HepG2 (cell line): ENCODE results near the gene TRDN. TPM values are rescaled to one million over a fixed set of nuclear protein-coding genes. Genes with fewer than 3 reads are reported as not detected.

Experiments
- ATAC-seq: fragments of 200-7000 bp; cut with Tn5 transposase; 3 replicates; pipeline ENCODE4 v1.9.1; 2020; ENCODE audit warnings: mild to moderate bottlenecking, moderate library complexity
- BruUV-seq: library from RNA; stranded (reverse); fragments of 400-500 nt; replicated peaks from 2 replicates; lab custom pipeline; 2021; lab: Mats Ljungman, UMichigan
- CTCF ChIA-PET: fragments of 300-600 bp; formaldehyde crosslinking; extraction: SDS; loops from one replicate; lab custom pipeline; 2021; ENCODE audit warnings: low total read pairs, inconsistent platforms, low intra/inter-chr PET ratio; lab: Yijun Ruan, JAX
- POLR2A ChIA-PET: fragments of 350-600 bp; sonication (Branson Sonifier 250); formaldehyde crosslinking; loops from one replicate; lab custom pipeline; 2020; ENCODE audit warnings: antibody characterized with exemption, inconsistent platforms; lab: Yijun Ruan, JAX
- DNase-seq: peaks from one replicate; pipeline ENCODE4 v3.0.0-alpha.2; 2015; ENCODE audit warnings: low spot score
- FAIRE-seq: peaks from 3 replicates; lab custom pipeline; 2011; peaks lifted over from hg19 to GRCh38; lab: Jason Lieb, UNC
- H2AFZ ChIP-seq: one replicate; pipeline ENCODE4 v1.6.1; 2011; ENCODE audit warnings: low read length, inconsistent platforms
- H3K27ac ChIP-seq: fragments of 300-600 bp; 3 replicates; pipeline ENCODE4 v1.8.0; 2011; ENCODE audit warnings: mixed run types, mild to moderate bottlenecking, mixed read lengths, low read length, inconsistent platforms; ENCODE audit not compliant: insufficient read depth; ENCODE audit errors: extremely low read length
- H3K27me3 ChIP-seq, 2 experiments: fragments of 200-600 bp in 1 of 2; 2 replicates in 1 of 2; 3 replicates in 1 of 2; pipeline versions ENCODE4 v1.6.0 to v1.8.0; 2011; ENCODE audit warnings: low read length in 2 of 2, mild to moderate bottlenecking in 2 of 2, moderate library complexity in 2 of 2, inconsistent platforms in 1 of 2; ENCODE audit not compliant: insufficient read depth in 2 of 2, control insufficient read depth in 1 of 2
- H3K36me3 ChIP-seq, 2 experiments: fragments of 200-600 bp in 1 of 2; replicated peaks in 1 of 2; 2 replicates in 1 of 2; 3 replicates in 1 of 2; pipeline versions ENCODE4 v1.5.1 to v1.8.0; 2011; ENCODE audit warnings: low read length in 2 of 2, inconsistent platforms in 1 of 2; ENCODE audit not compliant: insufficient read depth in 2 of 2, control insufficient read depth in 1 of 2
- H3K4me1 ChIP-seq: 2 replicates; pipeline ENCODE4 v1.5.1; 2012; ENCODE audit warnings: low read length, inconsistent platforms; ENCODE audit not compliant: insufficient read depth
- H3K4me2 ChIP-seq: 2 replicates; pipeline ENCODE4 v1.6.0; 2011; ENCODE audit warnings: low read depth, low read length, inconsistent platforms
- H3K4me3 ChIP-seq, 3 experiments: fragments of 200-600 bp in 1 of 3; sonication (generic), shearing (Covaris generic) in 1 of 3; replicated peaks in 1 of 3; 2 replicates each; pipeline ENCODE4 v1.5.1; 2011 to 2016; ENCODE audit warnings: low read length in 3 of 3, inconsistent platforms in 2 of 3, low read depth in 2 of 3, mild to moderate bottlenecking in 2 of 3, control low read depth in 1 of 3, mixed read lengths in 1 of 3; ENCODE audit not compliant: insufficient read depth in 1 of 3
- H3K79me2 ChIP-seq: one replicate; pipeline ENCODE4 v1.6.1; 2011; ENCODE audit warnings: low read length, inconsistent platforms; ENCODE audit not compliant: insufficient read depth
- H3K9ac ChIP-seq: 2 replicates; pipeline ENCODE4 v1.6.0; 2011; ENCODE audit warnings: mild to moderate bottlenecking, low read depth, low read length, inconsistent platforms; ENCODE audit not compliant: insufficient read depth
- H3K9me3 ChIP-seq: 2 replicates; pipeline ENCODE4 v1.5.1; 2012; ENCODE audit warnings: mild to moderate bottlenecking, low read length
- H4K20me1 ChIP-seq: 2 replicates; pipeline ENCODE4 v1.6.0; 2011; ENCODE audit warnings: inconsistent platforms, mild to moderate bottlenecking, low read length, moderate library complexity; ENCODE audit not compliant: insufficient read depth
- FOXK1 ChIP-seq: sonication (generic); formaldehyde crosslinking; IDR thresholded peaks from 2 replicates; pipeline ENCODE4 v1.4.0; 2020; ENCODE audit warnings: low read depth, missing genetic modification reagents, borderline replicate concordance
- HBP1 ChIP-seq: IDR thresholded peaks from 2 replicates; pipeline ENCODE4 v1.6.1; 2016; ENCODE audit warnings: low read depth, control low read depth
- HMGXB4 ChIP-seq, 2 experiments: sonication (generic) in 1 of 2; formaldehyde crosslinking in 1 of 2; IDR thresholded peaks; 2 replicates each; pipeline versions ENCODE4 v1.4.0 to v1.6.1; 2018 to 2020; ENCODE audit warnings: missing genetic modification reagents in 2 of 2, borderline replicate concordance in 1 of 2, low read depth in 1 of 2, mild to moderate bottlenecking in 1 of 2, missing biosample characterization in 1 of 2
- HOXA3 ChIP-seq: sonication (generic); formaldehyde crosslinking; IDR thresholded peaks from 2 replicates; pipeline ENCODE4 v1.5.0; 2020; ENCODE audit warnings: missing genetic modification reagents
- PAF1 ChIP-seq: IDR thresholded peaks from 2 replicates; pipeline ENCODE4 v1.6.1; 2016; ENCODE audit warnings: missing genetic modification reagents, missing compliant biosample characterization
- POLR2AphosphoS5 ChIP-seq: IDR thresholded peaks from 2 replicates; pipeline ENCODE4 v1.6.1; 2012; ENCODE audit warnings: low read depth, low read length
- SOX6 ChIP-seq, 2 experiments: fragments of 450-650 bp in 1 of 2; sonication (generic) in 1 of 2; formaldehyde crosslinking in 1 of 2; IDR thresholded peaks; 2 replicates each; pipeline versions ENCODE4 v1.4.0 to v1.6.1; 2017 to 2020; ENCODE audit warnings: antibody characterized with exemption in 1 of 2, mild to moderate bottlenecking in 1 of 2, missing genetic modification reagents in 1 of 2
- TERF1 ChIP-seq: sonication (generic); formaldehyde crosslinking; IDR thresholded peaks from 2 replicates; pipeline ENCODE4 v1.8.0; 2022; ENCODE audit warnings: mild to moderate bottlenecking, missing genetic modification reagents, moderate library complexity
- ZHX1 ChIP-seq: sonication (generic); formaldehyde crosslinking; IDR thresholded peaks from 2 replicates; pipeline ENCODE4 v1.8.1; 2022; ENCODE audit warnings: low read depth, mild to moderate bottlenecking, missing genetic modification reagents
- ZKSCAN8 ChIP-seq: IDR thresholded peaks from 2 replicates; pipeline ENCODE4 v1.6.1; 2016; ENCODE audit warnings: borderline replicate concordance, missing genetic modification reagents, missing compliant biosample characterization
- ZNF503 ChIP-seq: sonication (generic); formaldehyde crosslinking; IDR thresholded peaks from 2 replicates; pipeline ENCODE4 v1.4.0; 2020; ENCODE audit warnings: missing genetic modification reagents
- ZNF850 ChIP-seq: sonication (generic); formaldehyde crosslinking; conservative IDR thresholded peaks from 2 replicates; pipeline ENCODE4 v1.9.0; 2021; ENCODE audit warnings: mild to moderate bottlenecking, missing genetic modification reagents
- WGBS: methylation state at CpG from one replicate; pipeline ENCODE4 v1.1.6; 2017; ENCODE audit warnings: low lambda C conversion rate; 5-methylcytosine and 5-hydroxymethylcytosine counted together
- in situ Hi-C: cut with HindIII; loops from 2 replicates; pipeline ENCODE4 v1.10.0; 2017; ENCODE audit warnings: low pct_unique_long_range_greater_than_20kb; ENCODE audit not compliant: extremely low pct_ligation_motif_present
- intact Hi-C: fragments of 100-400 bp; cut with micrococcal nuclease; formaldehyde crosslinking; loops from one replicate; pipeline ENCODE4 v1.10.0; 2022; ENCODE audit not compliant: unreplicated experiment
- polyA plus RNA-seq, 8 experiments: library from polyadenylated mRNA; depleted of rRNA in 3 of 8; stranded (reverse) in 7 of 8; unstranded in 1 of 8; fragments of >200 nt; fragmentation: Illumina TruSeq in 4 of 8; extraction: Trizol in 4 of 8; gene quantifications; 2 replicates each; pipeline versions ENCODE4 v1.2.1 to v1.2.3, GENCODE V29; 2011 to 2016; ENCODE audit warnings: low read depth in 4 of 8, missing spikeins in 1 of 8, mixed read lengths in 1 of 8; ENCODE audit not compliant: insufficient read depth in 1 of 8
- total RNA-seq, 5 experiments: library from RNA; depleted of rRNA; stranded (reverse); fragments of >200 nt; fragmentation: Illumina TruSeq; extraction: Trizol; gene quantifications; 2 replicates each; pipeline ENCODE4 v1.2.3, GENCODE V29; 2016; ENCODE audit warnings: low read depth in 1 of 5

TRDN gene
- total and polyA plus RNA-seq, 2 of the 13 experiments (the other 11 are each of a cell fraction or from before 2014, with no cell fraction given), result not detected

- no peak for TF ChIP-seq HMGXB4 (CRISPR knock-in tag; IDR thresholded peaks at IDR 0.05; ENCODE audit: borderline replicate concordance in 1 of 2, low read depth in 1 of 2)
- TF ChIP-seq ZNF503 (CRISPR knock-in tag), result no peak
- no peak for TF ChIP-seq HOXA3 (CRISPR knock-in tag)
- no peak for TF ChIP-seq HBP1 (CRISPR knock-in tag)
- no peak for TF ChIP-seq POLR2AphosphoS5
Measured at GRCh38 chr6:123659960-123660748, 23.4 kb upstream of the TRDN start (continued).

GRCh38 chr6:123658848-123659247 lies 22.1 kb upstream of the TRDN start:
- no peaks in the 10 kb centered on the region for H3K79me2 ChIP-seq
- no peaks in the 10 kb centered on the region for H4K20me1 ChIP-seq
- H3K9ac ChIP-seq, result no peak overlapping the region
- intact Hi-C loops (no loop called here), in situ Hi-C loops (no loop called here)
- CTCF ChIA-PET, result no interaction called here
- no peak overlapping the region for H3K4me2 ChIP-seq
- DNase-seq, result no peak
- no TSS peak for BruUV-seq
- H3K36me3 ChIP-seq, result no peaks in the 10 kb centered on the region
- no peaks in the 10 kb centered on the region for H3K4me1 ChIP-seq
- POLR2A ChIA-PET, result no interaction called here
- H3K27me3 ChIP-seq, result no peaks in the 10 kb centered on the region
- no peak for ATAC-seq
- no peaks in the 10 kb centered on the region for H3K9me3 ChIP-seq
- WGBS, result 3% methylated on average over 1 of the region's 1 CpG
- H3K27ac ChIP-seq, result no peak overlapping the region
- H2AFZ ChIP-seq, result no peak overlapping the region
- FAIRE-seq, result no peak
- H3K4me3 ChIP-seq, result no peak overlapping the region
- TF ChIP-seq ZHX1 (CRISPR knock-in tag), result no peak
- no peak for TF ChIP-seq FOXK1 (CRISPR knock-in tag)
- TF ChIP-seq TERF1, result no peak
- TF ChIP-seq ZKSCAN8 (CRISPR knock-in tag), result no peak
- TF ChIP-seq PAF1 (CRISPR knock-in tag), result no peak
- TF ChIP-seq SOX6 (IDR thresholded peaks at IDR 0.05), result no peak
- no peak for TF ChIP-seq SOX6 (CRISPR knock-in tag; IDR thresholded peaks at IDR 0.05)
- no peak for TF ChIP-seq ZNF850 (CRISPR knock-in tag)
